ENCODE data around the gene HAND1. TPM values are rescaled to one million over a fixed set of nuclear protein-coding genes. Genes with fewer than 3 reads are reported as not detected.

Gene HAND1
- total RNA-seq, 6 donors from 2014 or later, result 1.7 TPM; not detected in 5

- Histone ChIP-seq H3K4me1 (no peaks in the 10 kb centered on the region), H3K27me3 (no peaks in the 10 kb centered on the region), H3K9me3 (no peaks in the 10 kb centered on the region), H3K27ac (no peak overlapping the region), H3K4me3 (no peak overlapping the region), H3K36me3 (no peaks in the 10 kb centered on the region)
- 63 to 67% methylated on average over 1 to 2 of the region's 2 CpGs for WGBS, 2 donors
- ATAC-seq (ENCODE audit: low FRiP score in 2 of 2), result no peak
- no peak for DNase-seq
- TF ChIP-seq POLR2A (IDR thresholded peaks at IDR 0.05) (no peak), CTCF (IDR thresholded peaks at IDR 0.05) (no peak)
Measured at GRCh38 chr5:154501566-154501965, 23.5 kb upstream of the HAND1 start.

- no peak for TF ChIP-seq CTCF (IDR thresholded peaks at IDR 0.05)
- no peak for TF ChIP-seq POLR2A (IDR thresholded peaks at IDR 0.05)
- no peak for TF ChIP-seq EP300 (IDR thresholded peaks at IDR 0.05)
- no peak for TF ChIP-seq POLR2AphosphoS5 (IDR thresholded peaks at IDR 0.05)
- Histone ChIP-seq H3K4me1 (no peaks in the 10 kb centered on the region), H3K27ac (no peak overlapping the region), H3K27me3 (no peaks in the 10 kb centered on the region), H3K36me3 (no peaks in the 10 kb centered on the region), H3K4me3 (no peak overlapping the region), H3K9me3 (no peaks in the 10 kb centered on the region)
- DNase-seq, result no peak
- 88 to 95% methylated on average over 1 to 2 of the region's 2 CpGs for WGBS, 2 donors
- no peak for ATAC-seq (ENCODE audit: low FRiP score in 2 of 2)
Measured at GRCh38 chr5:154498994-154499393, 21.0 kb upstream of the HAND1 start.

GRCh38 chr5:154498591-154498990 is 20.6 kb upstream of the HAND1 start:
- TF ChIP-seq POLR2A (IDR thresholded peaks at IDR 0.05) (no peak), CTCF (IDR thresholded peaks at IDR 0.05) (no peak), POLR2AphosphoS5 (IDR thresholded peaks at IDR 0.05) (no peak), EP300 (IDR thresholded peaks at IDR 0.05) (no peak)
- no peaks in the 10 kb centered on the region for H3K36me3 ChIP-seq
- WGBS, 2 donors, result 53 to 65% methylated on average over 1 of the region's 1 CpG
- DNase-seq (no peak), ATAC-seq (ENCODE audit: low FRiP score in 2 of 2) (no peak)
- H3K27ac ChIP-seq, result no peak overlapping the region
- H3K4me3 ChIP-seq, result no peak overlapping the region
- H3K4me1 ChIP-seq, result no peaks in the 10 kb centered on the region
- H3K27me3 ChIP-seq, result no peaks in the 10 kb centered on the region
- H3K9me3 ChIP-seq, result no peaks in the 10 kb centered on the region

GRCh38 chr5:154494036-154494435 is 16.0 kb upstream of the HAND1 start:
- H3K27ac ChIP-seq, result no peak overlapping the region
- no peaks in the 10 kb centered on the region for H3K9me3 ChIP-seq
- WGBS, 2 donors, result 77 to 84% methylated on average over 4 of the region's 4 CpGs
- no peak overlapping the region for H3K4me3 ChIP-seq
- no peaks in the 10 kb centered on the region for H3K4me1 ChIP-seq
- ATAC-seq (ENCODE audit: low FRiP score in 2 of 2) (no peak), DNase-seq (no peak)
- TF ChIP-seq CTCF (IDR thresholded peaks at IDR 0.05) (no peak), POLR2AphosphoS5 (IDR thresholded peaks at IDR 0.05) (no peak), POLR2A (IDR thresholded peaks at IDR 0.05) (no peak), EP300 (IDR thresholded peaks at IDR 0.05) (no peak)
- no peaks in the 10 kb centered on the region for H3K36me3 ChIP-seq
- peaks cover 0 to 4% (median 0%) of the 10 kb centered on the region in 4 donors for H3K27me3 ChIP-seq

- ATAC-seq (ENCODE audit: low FRiP score in 2 of 2) (no peak), DNase-seq (peak in 1 of 2 donors; percentile 62)
- Histone ChIP-seq H3K4me3 (no peak overlapping the region), H3K9me3 (no peaks in the 10 kb centered on the region), H3K36me3 (no peaks in the 10 kb centered on the region), H3K4me1 (no peaks in the 10 kb centered on the region), H3K27ac (no peak overlapping the region), H3K27me3 (peaks cover 0 to 4% (median 0%) of the 10 kb centered on the region in 4 donors)
- WGBS, 2 donors, result 55 to 61% methylated on average over 19 to 28 of the region's 29 CpGs
- TF ChIP-seq EP300 (IDR thresholded peaks at IDR 0.05), result no peak
- no peak for TF ChIP-seq POLR2AphosphoS5 (IDR thresholded peaks at IDR 0.05)
- TF ChIP-seq CTCF (IDR thresholded peaks at IDR 0.05), result no peak
- no peak for TF ChIP-seq POLR2A (IDR thresholded peaks at IDR 0.05)
Measured at GRCh38 chr5:154493274-154493673, 15.2 kb upstream of the HAND1 start.
